H9 (cell line): ENCODE results near the gene MT2A. TPM values are rescaled to one million over a fixed set of nuclear protein-coding genes. Genes with fewer than 3 reads are reported as not detected.
A peak's percentile ranks its signal among the peaks of the same experiment; 100 is the strongest.

Experiments
- DNase-seq: peaks from one replicate; pipeline ENCODE4 v3.0.0-alpha.2; 2017
- H2AFZ ChIP-seq: one replicate; pipeline ENCODE4 v1.6.1; 2013; ENCODE audit warnings: mild to moderate bottlenecking, low read length, control low read depth, moderate library complexity
- H2AK5ac ChIP-seq: 2 replicates; pipeline ENCODE4 v1.6.1; 2013; ENCODE audit warnings: low read length, control low read depth, mixed read lengths; ENCODE audit not compliant: insufficient read length
- H2BK120ac ChIP-seq: one replicate; pipeline ENCODE4 v1.6.1; 2013; ENCODE audit warnings: low read depth, mild to moderate bottlenecking, low read length, control low read depth, inconsistent platforms; ENCODE audit not compliant: poor library complexity, severe bottlenecking
- H2BK12ac ChIP-seq: 2 replicates; pipeline ENCODE4 v1.6.1; 2013; ENCODE audit warnings: low read length, control low read depth, mixed read lengths, low read depth; ENCODE audit not compliant: insufficient read length
- H2BK15ac ChIP-seq: 2 replicates; pipeline ENCODE4 v1.6.1; 2013; ENCODE audit warnings: low read depth, low read length, control low read depth
- H2BK20ac ChIP-seq: one replicate; pipeline ENCODE4 v1.6.1; 2013; ENCODE audit warnings: low read depth, mild to moderate bottlenecking, low read length, control low read depth, inconsistent platforms; ENCODE audit not compliant: poor library complexity, severe bottlenecking
- H2BK5ac ChIP-seq: 2 replicates; pipeline ENCODE4 v1.6.1; 2013; ENCODE audit warnings: low read length, control low read depth, mixed read lengths; ENCODE audit not compliant: insufficient read length
- H3K14ac ChIP-seq: 2 replicates; pipeline ENCODE4 v1.6.1; 2013; ENCODE audit warnings: low read length, control low read depth; ENCODE audit not compliant: insufficient read depth
- H3K18ac ChIP-seq: 2 replicates; pipeline ENCODE4 v1.6.1; 2013; ENCODE audit warnings: low read depth, mild to moderate bottlenecking, mixed read lengths, low read length, control low read depth; ENCODE audit not compliant: insufficient read length
- H3K23ac ChIP-seq: 2 replicates; pipeline ENCODE4 v1.6.1; 2013; ENCODE audit warnings: low read length, control low read depth, mixed read lengths, low read depth; ENCODE audit not compliant: insufficient read length
- H3K23me2 ChIP-seq: 2 replicates; pipeline ENCODE4 v1.6.1; 2013; ENCODE audit warnings: low read depth, mild to moderate bottlenecking, mixed read lengths, low read length, control low read depth; ENCODE audit not compliant: insufficient read length, poor library complexity, severe bottlenecking
- H3K27ac ChIP-seq: 2 replicates; pipeline ENCODE4 v1.5.1; 2013; ENCODE audit warnings: low read length, control low read depth, mixed read lengths, low read depth; ENCODE audit not compliant: insufficient read length
- H3K27me3 ChIP-seq: 2 replicates; pipeline ENCODE4 v1.6.1; 2013; ENCODE audit warnings: low read length, control low read depth, inconsistent platforms; ENCODE audit not compliant: insufficient read depth
- H3K4ac ChIP-seq: 2 replicates; pipeline ENCODE4 v1.6.1; 2013; ENCODE audit warnings: low read depth, mild to moderate bottlenecking, control low read depth, inconsistent platforms, low read length, moderate library complexity
- H3K4me1 ChIP-seq: 2 replicates; pipeline ENCODE4 v1.6.1; 2013; ENCODE audit warnings: low read length, control low read depth, inconsistent platforms; ENCODE audit not compliant: insufficient read depth
- H3K4me2 ChIP-seq: 2 replicates; pipeline ENCODE4 v1.6.1; 2013; ENCODE audit warnings: low read length, control low read depth, mixed read lengths; ENCODE audit not compliant: insufficient read length, insufficient read depth
- H3K56ac ChIP-seq: 2 replicates; pipeline ENCODE4 v1.6.1; 2013; ENCODE audit warnings: low read depth, mild to moderate bottlenecking, mixed read lengths, low read length, control low read depth; ENCODE audit not compliant: insufficient read length
- H3K79me1 ChIP-seq: 2 replicates; pipeline ENCODE4 v1.6.1; 2013; ENCODE audit warnings: low read depth, mild to moderate bottlenecking, moderate library complexity, low read length, control low read depth, inconsistent platforms; ENCODE audit not compliant: insufficient read depth, poor library complexity, severe bottlenecking
- H3K79me2 ChIP-seq: 2 replicates; pipeline ENCODE4 v1.6.1; 2013; ENCODE audit warnings: low read length, control low read depth, inconsistent platforms; ENCODE audit not compliant: insufficient read depth
- H3K9ac ChIP-seq: 2 replicates; pipeline ENCODE4 v1.6.1; 2013; ENCODE audit warnings: low read length, control low read depth, mixed read lengths; ENCODE audit not compliant: insufficient read length; ENCODE audit errors: extremely low read depth
- H3K9me3 ChIP-seq: one replicate; pipeline ENCODE4 v1.6.1; 2013; ENCODE audit warnings: low read depth, low read length, inconsistent platforms; ENCODE audit not compliant: control insufficient read depth
- H3T11ph ChIP-seq: one replicate; pipeline ENCODE4 v1.6.1; 2013; ENCODE audit warnings: mild to moderate bottlenecking, low read length, control low read depth, inconsistent platforms
- H4K20me1 ChIP-seq: one replicate; pipeline ENCODE4 v1.6.1; 2013; ENCODE audit not compliant: control insufficient read depth, insufficient read length, insufficient read depth
- H4K5ac ChIP-seq: 2 replicates; pipeline ENCODE4 v1.6.1; 2013; ENCODE audit warnings: low read depth, mild to moderate bottlenecking, mixed read lengths, low read length, control low read depth; ENCODE audit not compliant: insufficient read length
- H4K8ac ChIP-seq: replicated peaks from 2 replicates; pipeline ENCODE4 v1.6.1; 2013; ENCODE audit warnings: low read length, control low read depth, mixed read lengths, low read depth; ENCODE audit not compliant: insufficient read length
- H4K91ac ChIP-seq: 2 replicates; pipeline ENCODE4 v1.6.1; 2013; ENCODE audit warnings: low read depth, mild to moderate bottlenecking, moderate library complexity, mixed read lengths, low read length, control low read depth; ENCODE audit not compliant: insufficient read length
- H3K27ac Mint-ChIP-seq, 3 experiments: 2 replicates in 2 of 3; 3 replicates in 1 of 3; pipeline ENCODE4 v1.8.0; 2020 to 2021; ENCODE audit warnings: mixed read lengths in 3 of 3, mild to moderate bottlenecking in 1 of 3, moderate library complexity in 1 of 3
- H3K27me3 Mint-ChIP-seq: 2 replicates; pipeline ENCODE4 v1.8.0; 2021; ENCODE audit warnings: low read depth, mild to moderate bottlenecking, moderate library complexity, mixed read lengths
- H3K36me3 Mint-ChIP-seq, 3 experiments: 2 replicates in 2 of 3; 3 replicates in 1 of 3; pipeline ENCODE4 v1.8.0; 2020 to 2021; ENCODE audit warnings: low read depth in 3 of 3, mixed read lengths in 3 of 3; ENCODE audit not compliant: insufficient read depth in 1 of 3
- H3K4me1 Mint-ChIP-seq, 2 experiments: 2 replicates each; pipeline ENCODE4 v1.8.0; 2020; ENCODE audit warnings: mixed read lengths in 2 of 2
- H3K4me3 Mint-ChIP-seq, 2 experiments: 2 replicates in 1 of 2; 3 replicates in 1 of 2; pipeline ENCODE4 v1.8.0; 2020 to 2021; ENCODE audit warnings: mild to moderate bottlenecking in 2 of 2, mixed read lengths in 2 of 2, moderate library complexity in 1 of 2
- H3K9me3 Mint-ChIP-seq, 2 experiments: 2 replicates in 1 of 2; 3 replicates in 1 of 2; pipeline ENCODE4 v1.8.0; 2020; ENCODE audit warnings: mild to moderate bottlenecking in 2 of 2, mixed read lengths in 2 of 2, moderate library complexity in 1 of 2
- CTCF ChIP-seq: fragments of 200-600 bp; sonication (generic); conservative IDR thresholded peaks from 3 replicates; pipeline ENCODE4 v1.8.0; 2021; ENCODE audit warnings: antibody characterized with exemption, mild to moderate bottlenecking
- WGBS: extraction: QIAGEN DNeasy Blood & Tissue Kit; methylation state at CpG from one replicate; pipeline ENCODE4 v1.1.7; 2013; ENCODE audit warnings: missing lambda C conversion rate, low lambda C conversion rate, mixed read lengths; ENCODE audit not compliant: insufficient read length; ENCODE audit errors: extremely low coverage; 5-methylcytosine and 5-hydroxymethylcytosine counted together
- long read RNA-seq: library from polyadenylated mRNA; unstranded; transcript quantifications from one replicate; pipeline ENCODE4 v2.0.0, GENCODE V29; 2020
- total RNA-seq: library from RNA; stranded (reverse); gene quantifications from 2 replicates; pipeline ENCODE4 v1.2.1, GENCODE V29; 2021

Gene MT2A
- total RNA-seq: 63.1 and 72.5 TPM in 2 replicates
- long read RNA-seq, transcript MT2A-201 (3 exons, 786 nt): major isoform, 7 of 7 reads
- long read RNA-seq, partial matches to known transcripts: 0 of 7 reads
- long read RNA-seq, other reads (novel, unspliced or antisense): 0 of 7 reads

GRCh38 chr16:56608043-56608875, at the start of gene MT2A:
Gene MT2A, plus strand, starts transcription at chr16:56608584. Its CDS starts 72 bp downstream, at chr16:56608656.
- no peak within 1 kb of the TSS for H3K18ac ChIP-seq
- H2BK12ac ChIP-seq: no peak within 1 kb of the TSS
- no peak for TF ChIP-seq CTCF
- no peak within 1 kb of the TSS for H3T11ph ChIP-seq
- H4K20me1 ChIP-seq: no peaks in the 10 kb centered on the region
- H4K91ac ChIP-seq: no peak within 1 kb of the TSS
- H3K79me1 ChIP-seq: no peaks in the 10 kb centered on the region
- H3K4me3 Mint-ChIP-seq: peak within 1 kb of the TSS; percentile 65 to 84
- peaks cover 8% of the 10 kb centered on the region for H3K23me2 ChIP-seq
- H3K9me3 ChIP-seq: no peaks in the 10 kb centered on the region
- peak within 1 kb of the TSS; percentile 73 for H3K4me2 ChIP-seq
- peaks cover 29 to 35% of the 10 kb centered on the region in 2 experiments for H3K4me1 Mint-ChIP-seq
- H3K4ac ChIP-seq: no peak within 1 kb of the TSS
- no peak within 1 kb of the TSS for H2BK15ac ChIP-seq
- 0 out of 2 replicates have a peak within 1 kb of the TSS, but pooled peaks have one; percentile 42 for H3K14ac ChIP-seq
- no peak within 1 kb of the TSS for H3K27ac ChIP-seq
- H2BK5ac ChIP-seq: no peak within 1 kb of the TSS
- no peaks in the 10 kb centered on the region for H3K9me3 Mint-ChIP-seq
- peaks cover 21% of the 10 kb centered on the region; the same call in 1 of the 2 replicates for H3K27me3 ChIP-seq
- no peak within 1 kb of the TSS for H3K23ac ChIP-seq
- H3K27ac Mint-ChIP-seq: no peak within 1 kb of the TSS
- no CpG with 5 or more reads among the region's 62 CpGs for WGBS
- peaks cover 75% of the 10 kb centered on the region for H3K27me3 Mint-ChIP-seq
- peak; percentile 85 for DNase-seq
- H3K4me1 ChIP-seq: peaks cover 6% of the 10 kb centered on the region; the same call in 1 of the 2 replicates
- no peak within 1 kb of the TSS for H4K5ac ChIP-seq
- no peak within 1 kb of the TSS for H3K9ac ChIP-seq
- H2AFZ ChIP-seq: no peak within 1 kb of the TSS
- H2BK20ac ChIP-seq: no peak within 1 kb of the TSS
- no peaks in the 10 kb centered on the region for H3K79me2 ChIP-seq
- H2BK120ac ChIP-seq: no peak within 1 kb of the TSS
- no peaks in the 10 kb centered on the region for H3K36me3 Mint-ChIP-seq
- no peak within 1 kb of the TSS for H4K8ac ChIP-seq
- H2AK5ac ChIP-seq: no peak within 1 kb of the TSS
- no peak within 1 kb of the TSS for H3K56ac ChIP-seq
